Heart right ventricle (tissue), 16 donors: Measurements from ENCODE around the gene AIG1. TPM values are rescaled to one million over a fixed set of nuclear protein-coding genes. Genes with fewer than 3 reads are reported as not detected.

Experiments used
- ATAC-seq, 8 donors: fragments of 200-7000 bp; cut with Tn5 transposase; one replicate each; pipeline ENCODE4 v1.9.1; 2020; ENCODE audit warnings: mild to moderate bottlenecking in 8 of 8, moderate library complexity in 8 of 8, moderate number of reproducible peaks in 1 of 8
- DNase-seq, 2 donors: peaks; one replicate each; pipeline ENCODE4 v3.0.0-alpha.2; 2020
- H3K27ac ChIP-seq, 10 donors: fragments of 200-600 bp; sonication (generic) in 2 of 10; one replicate each; pipeline versions ENCODE4 v1.5.0 to v1.8.0; 2020 to 2022; ENCODE audit warnings: mild to moderate bottlenecking in 3 of 10
- H3K27me3 ChIP-seq, 7 donors: fragments of 200-600 bp; one replicate each; pipeline ENCODE4 v1.8.0; 2021 to 2022; ENCODE audit warnings: mild to moderate bottlenecking in 2 of 7
- H3K36me3 ChIP-seq, 9 donors: fragments of 200-600 bp; sonication (generic) in 1 of 9; one replicate each; pipeline versions ENCODE4 v1.5.0 to v1.8.0; 2020 to 2022; ENCODE audit warnings: mild to moderate bottlenecking in 2 of 9
- H3K4me1 ChIP-seq, 9 donors: fragments of 200-600 bp; sonication (generic) in 1 of 9; one replicate each; pipeline versions ENCODE4 v1.5.0 to v1.8.0; 2020 to 2022; ENCODE audit warnings: mild to moderate bottlenecking in 4 of 9
- H3K4me3 ChIP-seq, 10 donors: fragments of 200-600 bp; sonication (generic) in 2 of 10; one replicate each; pipeline versions ENCODE4 v1.5.0 to v1.8.0; 2020 to 2022; ENCODE audit warnings: mild to moderate bottlenecking in 7 of 10, moderate library complexity in 2 of 10
- H3K9me3 ChIP-seq, 11 donors: fragments of 200-600 bp in 10 of 11; sonication (generic) in 2 of 11; one replicate each; pipeline versions ENCODE4 v1.5.0 to v1.8.0; 2013 to 2022; ENCODE audit warnings: mild to moderate bottlenecking in 2 of 11, control low read depth in 1 of 11, moderate library complexity in 1 of 11
- WGBS, 2 donors: extraction: QIAGEN DNeasy Blood & Tissue Kit; methylation state at CpG; one replicate each; pipeline ENCODE4 v1.1.7; 2013; ENCODE audit warnings: inconsistent platforms in 1 of 2; 5-methylcytosine and 5-hydroxymethylcytosine counted together
- intact Hi-C, 10 donors: fragments of 100-400 bp; cut with DNase I; formaldehyde crosslinking; loops; one replicate each; pipeline versions ENCODE4 v1.11.1 to v1.14.2; 2022
- polyA plus RNA-seq, 2 donors: library from polyadenylated mRNA; stranded (reverse); fragments of 200-250 nt; gene quantifications; one replicate each; pipeline ENCODE4 v1.2.3, GENCODE V29; 2013
- total RNA-seq, 10 donors: library from RNA; stranded (reverse); fragmentation: NEBNext Ultra II Directional in 3 of 10; extraction: Animal tissue kit (Norgen Biotek cat#: 25700) in 3 of 10; gene quantifications; one replicate each; pipeline versions ENCODE4 v1.2.1 to v1.2.4, GENCODE V29; 2021 to 2023
- TF ChIP-seq, protein P1 (sequence below), 9 donors: fragments of 200-600 bp; sonication (generic) in 2 of 9; IDR thresholded peaks; one replicate each; pipeline versions ENCODE4 v1.5.0 to v1.8.0; 2021 to 2022; ENCODE audit warnings: antibody characterized with exemption in 9 of 9, mild to moderate bottlenecking in 5 of 9, moderate library complexity in 1 of 9
- donor health status: Arrhythmogenic right ventricular cardiomyopathy.
- donor health status: ischemic (EF 13 %, LVEDD 7.1; RV severe dilation, severe dysfunction).
- donor health status: healthy with polysubstance abuse.
- donor health status: DM: no; HTN: yes; CAD: no.
- donor health status: DM: no; HTN: no; CAD: no.
- donor health status: ischemic (EF 25% LVEDD 6.9; RV normal size, moderate dysfunction).
- donor health status: ischemic (EF 25% LVEDD 5.7; RV mildly dilated, moderate dysfunction).
- donor health status: healthy.
- donor health status: DM: yes; HTN: yes; CAD: no.
- donor health status: Ischemic cardiomyopathy.
- donor health status: ischemic (EF 35%, LVEDD 5.7; RV mildly dilated, moderate dysfunction).
- donor health status: nonischemic (EF 11% LVEDD 7.7; RV severe dilation, severe dysfunction).
- donor health status: DM: yes; HTN: yes; CAD: no.
- donor health status: PGD.
- donor health status: ischemic (EF 29% LVEDD 5.4; RV normal size, mild dysfunction).
- donor health status: nonischemic (EF 23%, LVEDD 6.1; RV moderate dilation, normal function).

The AIG1 gene
- total and polyA plus RNA-seq, 12 donors, result 17.4 to 83.2 (median 66.2) TPM

DNA sequence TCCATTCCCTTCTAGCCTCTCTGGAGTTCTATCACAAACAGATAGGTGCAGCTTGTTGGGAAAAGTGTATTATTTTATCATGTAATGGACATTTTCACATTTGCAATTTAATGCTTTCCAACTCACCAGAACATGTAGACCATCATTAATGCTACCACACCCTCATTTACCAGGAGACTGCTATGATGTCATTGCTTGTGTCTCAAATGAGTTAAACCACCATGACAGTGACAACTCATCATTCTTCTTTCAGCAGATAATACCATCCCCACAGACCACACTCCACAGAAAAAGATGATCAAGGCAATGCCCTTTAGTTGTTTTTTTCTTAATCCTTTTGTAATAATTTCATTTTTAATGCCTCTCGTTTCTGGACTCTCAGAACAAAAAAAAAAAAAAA is 168.7 kb downstream of the AIG1 start:
- no peak for ATAC-seq
- TF ChIP-seq, protein P1, sequence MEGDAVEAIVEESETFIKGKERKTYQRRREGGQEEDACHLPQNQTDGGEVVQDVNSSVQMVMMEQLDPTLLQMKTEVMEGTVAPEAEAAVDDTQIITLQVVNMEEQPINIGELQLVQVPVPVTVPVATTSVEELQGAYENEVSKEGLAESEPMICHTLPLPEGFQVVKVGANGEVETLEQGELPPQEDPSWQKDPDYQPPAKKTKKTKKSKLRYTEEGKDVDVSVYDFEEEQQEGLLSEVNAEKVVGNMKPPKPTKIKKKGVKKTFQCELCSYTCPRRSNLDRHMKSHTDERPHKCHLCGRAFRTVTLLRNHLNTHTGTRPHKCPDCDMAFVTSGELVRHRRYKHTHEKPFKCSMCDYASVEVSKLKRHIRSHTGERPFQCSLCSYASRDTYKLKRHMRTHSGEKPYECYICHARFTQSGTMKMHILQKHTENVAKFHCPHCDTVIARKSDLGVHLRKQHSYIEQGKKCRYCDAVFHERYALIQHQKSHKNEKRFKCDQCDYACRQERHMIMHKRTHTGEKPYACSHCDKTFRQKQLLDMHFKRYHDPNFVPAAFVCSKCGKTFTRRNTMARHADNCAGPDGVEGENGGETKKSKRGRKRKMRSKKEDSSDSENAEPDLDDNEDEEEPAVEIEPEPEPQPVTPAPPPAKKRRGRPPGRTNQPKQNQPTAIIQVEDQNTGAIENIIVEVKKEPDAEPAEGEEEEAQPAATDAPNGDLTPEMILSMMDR (IDR thresholded peaks at IDR 0.05), result no peak
- WGBS, 2 donors, result 86 to 90% methylated on average over 1 of the region's 1 CpG
- Histone ChIP-seq H3K36me3 (no peaks in the 10 kb centered on the region), H3K4me3 (no peak overlapping the region), H3K9me3 (no peaks in the 10 kb centered on the region), H3K4me1 (peaks cover 0 to 4% (median under 1%) of the 10 kb centered on the region in 9 donors), H3K27ac (no peak overlapping the region), H3K27me3 (no peaks in the 10 kb centered on the region)
- intact Hi-C loops, result loop anchor here in 3 of 10 donors (10.0 kb wide), 2 partner anchors 165 to 195 kb away; partner anchors contain the start of gene AIG1 (in 2 of the 3)
- no peak for DNase-seq

DNA sequence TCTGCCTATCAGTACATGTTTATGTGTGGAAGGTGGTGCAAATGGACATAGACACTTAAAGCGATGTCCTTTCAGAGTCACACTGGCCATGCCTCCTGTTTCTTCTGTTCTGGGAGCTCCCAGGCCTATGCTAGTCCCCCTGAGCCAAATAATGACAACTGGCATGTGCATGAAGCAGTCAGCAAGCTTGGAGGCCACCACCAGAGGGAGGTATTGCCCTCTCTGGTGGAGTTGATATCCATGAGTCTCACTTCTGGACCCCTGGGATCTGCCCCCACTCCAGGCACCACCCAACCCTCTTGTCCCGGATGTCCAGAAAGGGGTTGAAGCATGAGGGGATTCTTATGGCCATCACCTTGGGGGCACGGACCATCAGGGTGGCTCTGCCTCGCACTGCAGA is 172.2 kb downstream of the AIG1 start:
- peaks cover 0 to 4% (median 0%) of the 10 kb centered on the region in 9 donors for H3K4me1 ChIP-seq
- no peaks in the 10 kb centered on the region for H3K27me3 ChIP-seq
- intact Hi-C loops, result loop anchor here in 2 of 10 donors (10.0 kb wide), 2 partner anchors 192 to 202 kb away; no protein-coding TSS in a partner anchor
- WGBS, 2 donors, result 96 to 97% methylated on average over 4 of the region's 4 CpGs
- ATAC-seq, result no peak
- no peak overlapping the region for H3K27ac ChIP-seq
- DNase-seq, result peak in 1 of 2 donors; percentile 27
- no peaks in the 10 kb centered on the region for H3K36me3 ChIP-seq
- H3K9me3 ChIP-seq, result no peaks in the 10 kb centered on the region
- no peak overlapping the region for H3K4me3 ChIP-seq
- TF ChIP-seq, protein P1 (IDR thresholded peaks at IDR 0.05), result peak in 7 of 9 donors; percentile 33 to 52 (median 44)

DNA sequence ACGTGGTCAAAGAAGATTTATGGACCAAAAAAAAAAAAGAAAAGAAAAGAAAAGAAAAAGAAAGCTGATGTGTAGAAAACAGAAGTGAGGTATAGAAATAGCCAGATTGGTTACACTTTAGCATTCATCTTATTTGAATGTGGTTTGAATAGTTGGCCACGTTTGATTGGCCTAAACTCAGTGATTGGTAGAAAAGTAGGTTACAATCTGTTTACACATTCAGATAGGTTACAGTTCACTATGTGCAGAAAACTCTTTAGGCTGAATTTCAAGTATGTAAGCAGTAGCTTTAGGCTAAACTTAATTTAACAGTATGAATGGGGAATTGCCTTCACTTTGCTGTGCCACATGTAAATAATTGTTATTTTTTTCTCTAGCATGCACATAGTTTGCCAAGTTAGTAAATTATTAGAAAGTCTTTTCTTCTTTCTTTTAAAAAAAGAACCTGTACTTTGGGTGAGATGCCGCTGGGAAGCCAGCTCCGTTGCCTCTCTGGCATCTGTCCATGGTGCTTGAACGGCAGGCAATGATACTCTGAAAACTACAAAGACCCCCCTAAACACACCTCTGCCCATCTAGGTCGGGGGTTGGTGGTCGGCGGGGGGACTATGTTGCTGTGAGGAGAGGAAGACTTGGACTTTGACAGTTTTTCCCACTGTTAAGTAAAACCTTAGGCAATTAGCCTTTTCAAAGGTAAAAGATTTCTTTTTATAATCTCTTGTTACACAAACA is 173.0 kb downstream of the AIG1 start:
- WGBS, 2 donors, result 63 to 65% methylated on average over 8 of the region's 8 CpGs
- DNase-seq, result no peak
- H3K4me3 ChIP-seq, result no peak overlapping the region
- intact Hi-C loops, result loop anchor here in 2 of 10 donors (10.0 kb wide), 2 partner anchors 191 to 201 kb away; no protein-coding TSS in a partner anchor
- TF ChIP-seq, protein P1 (IDR thresholded peaks at IDR 0.05), result no peak
- peaks cover 0 to 3% (median 0%) of the 10 kb centered on the region in 9 donors for H3K36me3 ChIP-seq
- no peaks in the 10 kb centered on the region for H3K27me3 ChIP-seq
- peaks cover 0 to 4% (median 0%) of the 10 kb centered on the region in 9 donors for H3K4me1 ChIP-seq
- no peaks in the 10 kb centered on the region for H3K9me3 ChIP-seq
- ATAC-seq, result no peak
- no peak overlapping the region for H3K27ac ChIP-seq

DNA sequence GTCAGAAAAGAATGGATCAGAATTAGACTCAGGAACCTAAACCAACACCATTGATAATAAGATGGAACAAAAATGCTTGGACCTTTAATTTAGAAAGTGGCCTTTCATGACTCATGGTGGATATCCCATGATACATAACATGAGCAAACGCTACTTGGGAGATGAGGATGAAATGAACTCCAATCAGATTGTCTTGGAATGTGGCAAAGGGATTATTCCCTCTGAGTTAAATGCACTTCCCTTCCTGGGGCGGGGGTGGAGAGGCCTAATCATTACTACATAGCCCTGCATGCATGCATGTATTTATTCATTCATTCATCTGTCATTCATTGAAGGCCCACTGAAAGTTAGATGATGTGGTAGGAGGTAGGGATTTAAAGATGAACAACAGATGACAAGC is 174.0 kb downstream of the AIG1 start:
- 72 to 82% methylated on average over 2 of the region's 2 CpGs for WGBS, 2 donors
- no peak for DNase-seq
- Histone ChIP-seq H3K4me3 (no peak overlapping the region), H3K36me3 (peaks cover 0 to 3% (median 0%) of the 10 kb centered on the region in 9 donors), H3K27ac (no peak overlapping the region), H3K9me3 (no peaks in the 10 kb centered on the region), H3K4me1 (peaks cover 0 to 4% (median 0%) of the 10 kb centered on the region in 9 donors), H3K27me3 (no peaks in the 10 kb centered on the region)
- no peak for ATAC-seq
- intact Hi-C loops, result loop anchor here in 2 of 10 donors (10.0 kb wide), 2 partner anchors 190 to 200 kb away; no protein-coding TSS in a partner anchor
- TF ChIP-seq, protein P1 (IDR thresholded peaks at IDR 0.05), result no peak
